ENCODE results near the gene TNFAIP6.
A peak's percentile ranks its signal among the peaks of the same experiment; 100 is the strongest.
"Not testable (repeated sequence)": the region's sequence is repeated elsewhere in the genome, so short reads cannot be mapped to it uniquely, and the experiment has no call there.

TNFAIP6 gene, protein sequence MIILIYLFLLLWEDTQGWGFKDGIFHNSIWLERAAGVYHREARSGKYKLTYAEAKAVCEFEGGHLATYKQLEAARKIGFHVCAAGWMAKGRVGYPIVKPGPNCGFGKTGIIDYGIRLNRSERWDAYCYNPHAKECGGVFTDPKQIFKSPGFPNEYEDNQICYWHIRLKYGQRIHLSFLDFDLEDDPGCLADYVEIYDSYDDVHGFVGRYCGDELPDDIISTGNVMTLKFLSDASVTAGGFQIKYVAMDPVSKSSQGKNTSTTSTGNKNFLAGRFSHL

DNA sequence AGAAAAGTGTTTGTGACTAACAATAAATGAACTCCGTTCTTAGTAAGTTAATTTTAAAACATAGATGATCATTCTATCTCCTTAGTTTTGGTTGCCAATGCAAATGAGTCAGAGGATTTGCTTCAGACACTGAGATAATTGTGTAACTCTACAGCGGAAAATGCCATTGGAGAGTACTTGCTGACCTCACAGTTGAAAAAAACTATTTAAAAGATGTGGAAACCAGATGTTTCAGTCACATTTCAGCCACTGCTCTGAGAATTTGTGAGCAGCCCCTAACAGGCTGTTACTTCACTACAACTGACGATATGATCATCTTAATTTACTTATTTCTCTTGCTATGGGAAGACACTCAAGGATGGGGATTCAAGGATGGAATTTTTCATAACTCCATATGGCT lies at the start of gene TNFAIP6:
Gene TNFAIP6, plus strand, starts transcription at position 234 of the 400 bp plus-strand sequence. Its CDS starts 75 bp downstream, at position 309.
- peak within 1 kb of the TSS; percentile 37 for H3K4me3 ChIP-seq (ENCODE audit: low read depth, low read length)
- TF ChIP-seq, protein P1, sequence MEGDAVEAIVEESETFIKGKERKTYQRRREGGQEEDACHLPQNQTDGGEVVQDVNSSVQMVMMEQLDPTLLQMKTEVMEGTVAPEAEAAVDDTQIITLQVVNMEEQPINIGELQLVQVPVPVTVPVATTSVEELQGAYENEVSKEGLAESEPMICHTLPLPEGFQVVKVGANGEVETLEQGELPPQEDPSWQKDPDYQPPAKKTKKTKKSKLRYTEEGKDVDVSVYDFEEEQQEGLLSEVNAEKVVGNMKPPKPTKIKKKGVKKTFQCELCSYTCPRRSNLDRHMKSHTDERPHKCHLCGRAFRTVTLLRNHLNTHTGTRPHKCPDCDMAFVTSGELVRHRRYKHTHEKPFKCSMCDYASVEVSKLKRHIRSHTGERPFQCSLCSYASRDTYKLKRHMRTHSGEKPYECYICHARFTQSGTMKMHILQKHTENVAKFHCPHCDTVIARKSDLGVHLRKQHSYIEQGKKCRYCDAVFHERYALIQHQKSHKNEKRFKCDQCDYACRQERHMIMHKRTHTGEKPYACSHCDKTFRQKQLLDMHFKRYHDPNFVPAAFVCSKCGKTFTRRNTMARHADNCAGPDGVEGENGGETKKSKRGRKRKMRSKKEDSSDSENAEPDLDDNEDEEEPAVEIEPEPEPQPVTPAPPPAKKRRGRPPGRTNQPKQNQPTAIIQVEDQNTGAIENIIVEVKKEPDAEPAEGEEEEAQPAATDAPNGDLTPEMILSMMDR (IDR thresholded peaks at IDR 0.05; ENCODE audit: low read depth, low read length): no peak

DNA sequence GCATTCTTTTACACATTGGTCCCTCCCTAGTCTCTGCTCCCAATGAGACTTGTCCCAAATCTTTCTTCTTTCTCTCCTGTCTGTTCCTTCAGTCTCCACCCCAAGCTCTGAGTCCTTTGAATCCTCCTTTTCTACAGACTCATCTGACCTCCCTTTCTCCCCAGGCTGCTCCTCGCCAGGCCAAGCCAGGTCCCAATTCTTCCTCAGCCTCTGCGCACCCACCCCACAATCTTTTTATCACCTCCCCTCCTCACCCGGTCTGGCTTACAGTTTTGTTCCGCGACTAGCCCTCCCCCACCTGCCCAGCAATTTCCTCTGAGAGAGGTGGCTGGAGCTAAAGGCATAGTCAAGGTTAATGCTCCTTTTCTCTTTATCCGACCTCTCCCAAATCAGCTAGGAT lies 47.1 kb upstream of the TNFAIP6 start:
- H3K4me3 ChIP-seq (ENCODE audit: low read depth, low read length): not testable (repeated sequence)

DNA sequence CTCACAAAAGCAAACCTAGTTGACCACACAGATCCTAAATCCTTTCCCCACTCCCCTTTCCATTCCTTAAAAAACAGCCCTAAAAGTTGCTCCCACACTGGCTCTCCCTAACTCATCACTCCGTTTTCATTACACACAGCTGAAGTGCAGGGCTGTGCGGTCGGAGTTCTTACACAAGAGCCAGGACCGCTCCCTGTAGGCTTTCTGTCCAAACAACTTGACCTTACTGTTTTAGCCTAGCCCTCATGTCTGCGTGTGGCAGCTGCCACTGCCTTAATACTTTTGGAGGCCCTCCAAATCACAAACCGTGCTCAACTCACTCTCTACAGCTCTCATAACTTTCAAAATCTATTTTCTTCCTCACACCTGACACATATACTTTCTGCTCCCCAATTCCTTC lies 45.0 kb upstream of the TNFAIP6 start:
- H3K4me3 ChIP-seq (ENCODE audit: low read depth, low read length): not testable (repeated sequence)

DNA sequence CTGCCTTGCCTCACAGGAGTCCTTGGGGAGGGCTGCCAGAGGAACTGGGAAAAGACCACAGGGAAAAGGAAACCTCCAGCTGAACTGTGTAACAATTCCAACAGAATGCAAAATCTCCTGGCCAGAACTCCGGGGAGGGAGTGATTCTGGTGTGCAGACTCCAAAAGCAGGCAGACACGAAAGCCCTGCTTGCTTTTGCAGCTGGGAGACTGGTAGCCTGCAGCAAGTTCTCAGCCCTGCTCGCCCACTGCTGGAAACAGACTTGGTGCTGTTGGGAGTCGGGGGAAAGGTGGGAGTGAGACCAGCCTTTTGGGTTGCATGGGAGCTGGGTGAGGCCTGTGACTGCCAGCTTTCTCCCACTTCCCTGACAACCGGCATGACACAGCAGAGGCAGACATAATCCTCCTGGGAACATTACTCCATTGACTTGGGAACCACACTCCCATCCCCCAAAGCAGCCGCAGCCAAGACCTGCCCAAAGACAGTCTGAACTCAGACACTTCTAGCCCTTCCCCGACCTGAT lies 42.0 kb upstream of the TNFAIP6 start:
- H3K4me3 ChIP-seq (ENCODE audit: low read depth, low read length): no peak overlapping the region
- TF ChIP-seq, protein P1 (IDR thresholded peaks at IDR 0.05; ENCODE audit: low read depth, low read length): no peak

DNA sequence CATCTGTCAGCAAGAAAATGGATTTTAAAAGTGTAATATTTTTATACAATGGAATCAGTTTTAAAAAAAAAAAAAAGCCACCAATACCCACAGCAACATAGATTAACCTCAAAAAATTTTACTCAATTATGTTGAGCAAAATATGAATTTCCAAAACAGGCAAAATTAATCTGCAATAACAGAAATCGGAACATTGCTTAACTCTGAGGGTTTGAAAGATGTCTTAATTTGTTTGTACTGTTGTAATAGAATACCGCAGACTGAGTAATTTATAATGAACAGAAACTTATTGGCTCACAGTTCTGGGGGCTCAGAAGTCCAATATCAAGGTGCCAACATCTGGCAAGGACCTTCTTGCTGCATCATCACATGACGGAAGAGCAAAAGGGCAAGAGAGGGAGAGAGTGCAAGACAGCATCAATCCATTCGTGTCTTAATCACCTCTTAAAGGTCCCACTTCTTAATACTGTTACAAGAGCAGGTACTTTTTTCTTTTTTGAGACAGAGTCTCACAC lies 31.8 kb upstream of the TNFAIP6 start:
- no peak overlapping the region for H3K4me3 ChIP-seq (ENCODE audit: low read depth, low read length)
- TF ChIP-seq, protein P1 (IDR thresholded peaks at IDR 0.05; ENCODE audit: low read depth, low read length): no peak

DNA sequence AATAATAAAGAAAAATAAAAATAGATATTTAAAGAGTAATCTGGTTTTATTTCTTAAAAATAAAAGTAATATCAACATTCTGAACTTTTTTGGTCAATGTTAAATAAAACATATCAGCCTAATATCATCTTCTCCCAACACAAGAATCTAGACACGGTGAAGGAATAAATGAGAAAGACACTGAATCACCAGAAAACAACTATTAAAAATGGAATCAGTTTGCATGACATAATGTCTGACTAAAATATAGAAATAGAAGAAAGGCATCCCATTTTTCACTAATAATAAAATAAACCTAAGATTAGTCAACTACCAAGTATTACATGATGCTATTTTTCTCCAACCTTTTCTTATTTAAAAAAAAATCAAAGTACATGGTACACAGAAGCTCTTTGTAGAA lies 30.8 kb upstream of the TNFAIP6 start:
- TF ChIP-seq, protein P1 (IDR thresholded peaks at IDR 0.05; ENCODE audit: low read depth, low read length): no peak
- no peak overlapping the region for H3K4me3 ChIP-seq (ENCODE audit: low read depth, low read length)

DNA sequence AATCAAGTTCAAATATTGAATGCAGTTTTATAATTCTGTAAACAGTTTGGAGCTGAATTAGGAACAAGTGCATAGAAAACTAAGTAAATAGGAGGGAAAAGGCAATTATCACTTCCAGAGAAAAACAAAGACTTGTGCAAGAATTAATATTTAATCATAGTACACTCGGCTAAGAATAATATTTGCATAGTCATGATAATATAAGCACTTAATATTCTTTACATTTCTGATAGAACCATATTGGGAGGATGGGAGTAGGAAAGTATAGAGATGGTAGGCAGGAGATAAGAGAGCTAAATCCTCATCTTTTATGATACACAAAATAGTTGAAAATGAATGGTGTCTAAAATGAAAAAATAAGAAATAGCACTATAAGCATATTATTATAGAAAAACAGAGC lies 27.4 kb upstream of the TNFAIP6 start:
- TF ChIP-seq, protein P1 (IDR thresholded peaks at IDR 0.05; ENCODE audit: low read depth, low read length): no peak
- no peak overlapping the region for H3K4me3 ChIP-seq (ENCODE audit: low read depth, low read length)

DNA sequence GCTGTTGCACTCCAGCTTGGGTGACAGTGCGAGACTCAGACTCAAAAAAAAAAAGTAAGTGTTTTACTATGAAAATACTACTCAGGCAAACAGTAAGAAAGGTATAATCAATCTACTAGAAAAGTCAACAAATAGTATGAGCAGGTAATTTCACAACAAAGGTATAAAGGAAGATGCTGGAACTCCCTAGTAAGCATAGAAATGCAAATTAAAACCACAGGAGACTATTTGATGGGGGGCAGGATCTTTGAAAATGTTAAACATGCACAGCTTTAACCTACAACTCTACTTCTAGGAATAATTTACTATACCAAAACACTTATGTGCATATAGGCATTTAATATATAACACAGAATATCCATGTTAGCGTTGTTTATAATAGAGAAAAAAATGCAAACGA lies 24.3 kb upstream of the TNFAIP6 start:
- H3K4me3 ChIP-seq (ENCODE audit: low read depth, low read length): no peak overlapping the region
- TF ChIP-seq, protein P1 (IDR thresholded peaks at IDR 0.05; ENCODE audit: low read depth, low read length): no peak

All from WI38 (cell line).